Fibroblast of lung (primary cell): Measurements from ENCODE around the gene ISYNA1. TPM values are rescaled to one million over a fixed set of nuclear protein-coding genes. Genes with fewer than 3 reads are reported as not detected.

Source experiments
- DNase-seq, 2 donors: peaks; one replicate each; pipeline versions ENCODE4 v3.0.0 to v3.0.0-alpha.2; 2010; ENCODE audit warnings: low read depth in 2 of 2
- H2AFZ ChIP-seq: 2 replicates; pipeline ENCODE4 v1.5.1; 2012; ENCODE audit warnings: low read length, control low read depth, inconsistent platforms
- H3K27ac ChIP-seq: 2 replicates; pipeline ENCODE4 v1.5.1; 2011; ENCODE audit warnings: low read length, control low read depth; ENCODE audit not compliant: insufficient read depth
- H3K27me3 ChIP-seq: 2 replicates; pipeline ENCODE4 v1.5.1; 2011; ENCODE audit warnings: mild to moderate bottlenecking, low read length; ENCODE audit not compliant: control insufficient read depth, insufficient read depth
- H3K36me3 ChIP-seq: 2 replicates; pipeline ENCODE4 v1.5.1; 2011; ENCODE audit warnings: low read length; ENCODE audit not compliant: control insufficient read depth, insufficient read depth
- H3K4me1 ChIP-seq: 2 replicates; pipeline ENCODE4 v1.5.1; 2011; ENCODE audit warnings: low read length; ENCODE audit not compliant: control insufficient read depth, insufficient read depth; ENCODE audit errors: extremely low read depth
- H3K4me2 ChIP-seq: 2 replicates; pipeline ENCODE4 v1.5.1; 2011; ENCODE audit warnings: low read length, control low read depth; ENCODE audit not compliant: insufficient read depth; ENCODE audit errors: extremely low read depth
- H3K4me3 ChIP-seq, 4 experiments: fragments of 200-600 bp in 1 of 4; sonication (generic) in 1 of 4; replicated peaks in 1 of 4; 2 replicates each; pipeline ENCODE4 v1.5.1; 2011 to 2016; ENCODE audit warnings: low read length in 4 of 4, low read depth in 3 of 4, mild to moderate bottlenecking in 3 of 4, control low read depth in 2 of 4, inconsistent platforms in 1 of 4, mixed read lengths in 1 of 4; ENCODE audit not compliant: insufficient read depth in 1 of 4; ENCODE audit errors: control extremely low read depth in 1 of 4
- H3K79me2 ChIP-seq: 2 replicates; pipeline ENCODE4 v1.5.1; 2012; ENCODE audit warnings: mild to moderate bottlenecking, low read length, inconsistent platforms; ENCODE audit not compliant: control insufficient read depth, insufficient read depth
- H3K9ac ChIP-seq: 2 replicates; pipeline ENCODE4 v1.5.1; 2011; ENCODE audit warnings: mild to moderate bottlenecking, low read length, control low read depth; ENCODE audit not compliant: insufficient read depth
- H3K9me3 ChIP-seq: 2 replicates; pipeline ENCODE4 v1.5.1; 2012; ENCODE audit warnings: low read depth, low read length; ENCODE audit not compliant: control insufficient read depth, insufficient read depth
- H4K20me1 ChIP-seq: 2 replicates; pipeline ENCODE4 v1.5.1; 2011; ENCODE audit warnings: low read length; ENCODE audit not compliant: control insufficient read depth, insufficient read depth; ENCODE audit errors: extremely low read depth
- EZH2 ChIP-seq: IDR thresholded peaks from 2 replicates; pipeline ENCODE4 v1.5.1; 2012; ENCODE audit warnings: low read length, control low read depth, mild to moderate bottlenecking; ENCODE audit errors: missing control alignments
- polyA plus RNA-seq, 2 donors: library from polyadenylated mRNA; depleted of rRNA in 1 of 2; stranded (reverse) in 1 of 2; unstranded in 1 of 2; fragments of >200 nt; gene quantifications; 2 replicates each; pipeline ENCODE4 v1.2.1, GENCODE V29; 2011 to 2012; ENCODE audit warnings: missing spikeins in 1 of 2
- total RNA-seq: library from RNA; depleted of rRNA; stranded (reverse); fragments of >200 nt; gene quantifications from 2 replicates; pipeline ENCODE4 v1.2.1, GENCODE V29; 2014
- TF ChIP-seq, protein P1 (sequence below), 2 donors: IDR thresholded peaks in 1 of 2; conservative IDR thresholded peaks in 1 of 2; 1 replicate in 1 of 2; 2 replicates in 1 of 2; pipeline ENCODE4 v1.5.1; 2011 to 2012; ENCODE audit warnings: low read length in 2 of 2, control low read depth in 1 of 2, inconsistent platforms in 1 of 2, low read depth in 1 of 2, mild to moderate bottlenecking in 1 of 2

The ISYNA1 gene
- total and polyA plus RNA-seq, 2 donors (not counting 1 experiment from before 2014, with no cell fraction given) = 10.3 to 25.6 TPM

DNA sequence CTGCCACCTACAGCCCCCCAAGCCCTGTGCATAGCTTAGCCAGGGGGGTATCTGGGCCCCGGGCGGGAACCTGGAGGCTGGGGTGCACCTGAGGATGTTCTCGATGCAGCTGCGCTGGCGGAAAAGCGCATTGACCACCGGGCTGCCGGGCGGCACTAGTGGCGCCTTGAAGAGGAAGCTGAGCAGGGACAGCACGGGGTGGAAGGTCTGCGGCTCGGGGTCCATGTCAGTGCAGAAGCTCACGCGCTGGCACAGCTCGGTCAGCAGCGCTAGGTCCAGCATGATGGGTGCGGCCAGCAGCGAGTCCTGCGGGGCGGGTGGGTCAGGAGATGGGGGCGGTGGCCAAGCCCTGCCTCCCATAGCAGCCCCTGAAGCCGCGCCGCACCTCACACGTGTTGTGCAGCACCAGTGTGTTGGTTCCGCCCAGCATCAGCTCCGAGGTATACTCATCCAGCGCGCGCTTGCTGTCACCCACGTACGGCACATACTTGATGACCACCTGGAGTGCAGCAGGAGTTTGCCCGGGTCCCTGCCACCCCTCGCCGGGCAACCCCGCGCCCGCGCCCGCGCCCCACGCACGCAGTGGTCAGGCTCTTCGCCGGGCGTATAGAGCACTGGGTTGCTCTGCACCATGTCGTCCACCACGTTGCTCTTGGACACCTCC is 2.6 kb downstream of the ISYNA1 start:
- Histone ChIP-seq H3K9me3 (no peaks in the 10 kb centered on the region), H3K79me2 (no peaks in the 10 kb centered on the region), H3K36me3 (peaks cover 18% of the 10 kb centered on the region), H4K20me1 (no peaks in the 10 kb centered on the region), H3K4me2 (no peak overlapping the region), H2AFZ (no peak overlapping the region), H3K27me3 (no peaks in the 10 kb centered on the region), H3K4me1 (peaks cover 12% of the 10 kb centered on the region), H3K27ac (no peak overlapping the region), H3K4me3 (no peak overlapping the region), H3K9ac (no peak overlapping the region)
- TF ChIP-seq, protein P1, sequence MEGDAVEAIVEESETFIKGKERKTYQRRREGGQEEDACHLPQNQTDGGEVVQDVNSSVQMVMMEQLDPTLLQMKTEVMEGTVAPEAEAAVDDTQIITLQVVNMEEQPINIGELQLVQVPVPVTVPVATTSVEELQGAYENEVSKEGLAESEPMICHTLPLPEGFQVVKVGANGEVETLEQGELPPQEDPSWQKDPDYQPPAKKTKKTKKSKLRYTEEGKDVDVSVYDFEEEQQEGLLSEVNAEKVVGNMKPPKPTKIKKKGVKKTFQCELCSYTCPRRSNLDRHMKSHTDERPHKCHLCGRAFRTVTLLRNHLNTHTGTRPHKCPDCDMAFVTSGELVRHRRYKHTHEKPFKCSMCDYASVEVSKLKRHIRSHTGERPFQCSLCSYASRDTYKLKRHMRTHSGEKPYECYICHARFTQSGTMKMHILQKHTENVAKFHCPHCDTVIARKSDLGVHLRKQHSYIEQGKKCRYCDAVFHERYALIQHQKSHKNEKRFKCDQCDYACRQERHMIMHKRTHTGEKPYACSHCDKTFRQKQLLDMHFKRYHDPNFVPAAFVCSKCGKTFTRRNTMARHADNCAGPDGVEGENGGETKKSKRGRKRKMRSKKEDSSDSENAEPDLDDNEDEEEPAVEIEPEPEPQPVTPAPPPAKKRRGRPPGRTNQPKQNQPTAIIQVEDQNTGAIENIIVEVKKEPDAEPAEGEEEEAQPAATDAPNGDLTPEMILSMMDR (conservative IDR thresholded peaks at IDR 0.05 in 1 of 2, IDR thresholded peaks at IDR 0.05 in 1 of 2; ENCODE audit: low read depth in 1 of 2, low read length in 2 of 2) = no peak
- no peak for TF ChIP-seq EZH2
- DNase-seq = no peak

GRCh38 chr19:18434411-18435175 is 3.3 kb downstream of the ISYNA1 start:
- Histone ChIP-seq H3K4me1 (peaks cover 13% of the 10 kb centered on the region), H3K9me3 (no peaks in the 10 kb centered on the region), H3K36me3 (peaks cover 18% of the 10 kb centered on the region), H2AFZ (no peak overlapping the region), H3K4me2 (no peak overlapping the region), H3K27ac (no peak overlapping the region), H3K9ac (no peak overlapping the region), H4K20me1 (no peaks in the 10 kb centered on the region), H3K27me3 (no peaks in the 10 kb centered on the region), H3K79me2 (peaks cover 3% of the 10 kb centered on the region), H3K4me3 (peak overlapping the region in 1 of 4 experiments; percentile 28)
- TF ChIP-seq, protein P1 (conservative IDR thresholded peaks at IDR 0.05 in 1 of 2, IDR thresholded peaks at IDR 0.05 in 1 of 2; ENCODE audit: low read depth in 1 of 2, low read length in 2 of 2) = no peak
- TF ChIP-seq EZH2 = no peak
- no peak for DNase-seq

DNA sequence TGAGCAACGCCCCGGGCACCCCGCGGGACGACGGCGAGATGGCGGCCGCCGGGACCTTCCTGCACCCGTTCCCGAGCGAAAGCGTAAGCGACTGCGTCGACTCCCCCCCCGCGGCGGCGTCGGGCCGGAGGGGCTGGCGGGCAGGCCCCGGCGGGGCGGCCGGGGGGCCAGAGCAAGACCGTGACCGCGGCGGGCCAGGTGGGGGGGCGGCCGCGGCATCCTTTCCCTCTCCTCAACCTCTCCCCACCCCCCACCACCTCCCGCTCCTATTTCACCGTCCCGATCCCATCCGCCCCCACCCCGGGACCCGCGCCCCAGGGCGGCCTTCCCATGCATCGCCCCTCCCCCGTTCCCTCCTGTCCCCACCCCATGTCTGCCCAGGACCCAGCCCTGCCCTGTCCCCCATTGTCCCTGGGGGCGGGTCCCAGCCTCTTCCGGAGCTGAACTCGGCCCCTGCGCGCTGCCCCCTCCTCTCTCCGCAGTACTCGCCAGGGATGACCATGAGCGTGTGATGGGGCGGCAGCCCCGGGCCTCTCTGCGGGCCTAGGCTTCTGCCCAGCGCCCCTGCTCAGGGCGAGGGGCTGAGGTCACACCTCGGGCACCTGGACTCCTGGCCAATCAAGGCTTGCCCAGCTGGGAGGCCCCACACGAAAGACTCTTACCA is 4.1 kb downstream of the ISYNA1 start:
- peaks cover 12% of the 10 kb centered on the region for H3K4me1 ChIP-seq
- no peaks in the 10 kb centered on the region for H3K9me3 ChIP-seq
- H3K9ac ChIP-seq = no peak overlapping the region
- H3K4me2 ChIP-seq = no peak overlapping the region
- H3K27ac ChIP-seq = no peak overlapping the region
- DNase-seq = no peak
- no peaks in the 10 kb centered on the region for H3K27me3 ChIP-seq
- H3K4me3 ChIP-seq = peak overlapping the region in 2 of 4 experiments; percentile 28 to 37
- peaks cover 3% of the 10 kb centered on the region for H3K79me2 ChIP-seq
- H3K36me3 ChIP-seq = peaks cover 18% of the 10 kb centered on the region
- TF ChIP-seq EZH2 = no peak
- TF ChIP-seq, protein P1 (conservative IDR thresholded peaks at IDR 0.05 in 1 of 2, IDR thresholded peaks at IDR 0.05 in 1 of 2; ENCODE audit: low read depth in 1 of 2, low read length in 2 of 2) = no peak
- no peaks in the 10 kb centered on the region for H4K20me1 ChIP-seq
- H2AFZ ChIP-seq = no peak overlapping the region
